D721Med (cell line): Measurements from ENCODE around the gene CABCOCO1.
"Not testable (repeated sequence)": the region's sequence is repeated elsewhere in the genome, so short reads cannot be mapped to it uniquely, and the experiment has no call there.

Experiments used
- DNase-seq: peaks from one replicate; pipeline ENCODE4 v3.0.0; 2011; ENCODE audit warnings: low spot score; ENCODE audit not compliant: insufficient read length
- FAIRE-seq: peaks from 2 replicates; lab custom pipeline; 2011; peaks lifted over from hg19 to GRCh38; lab: Jason Lieb, UNC
- TF ChIP-seq, protein P1 (sequence below): IDR thresholded peaks from 2 replicates; pipeline ENCODE4 v1.5.1; 2012; ENCODE audit warnings: mild to moderate bottlenecking, control low read depth; ENCODE audit not compliant: insufficient read depth; ENCODE audit errors: missing control alignments

Gene CABCOCO1

DNA sequence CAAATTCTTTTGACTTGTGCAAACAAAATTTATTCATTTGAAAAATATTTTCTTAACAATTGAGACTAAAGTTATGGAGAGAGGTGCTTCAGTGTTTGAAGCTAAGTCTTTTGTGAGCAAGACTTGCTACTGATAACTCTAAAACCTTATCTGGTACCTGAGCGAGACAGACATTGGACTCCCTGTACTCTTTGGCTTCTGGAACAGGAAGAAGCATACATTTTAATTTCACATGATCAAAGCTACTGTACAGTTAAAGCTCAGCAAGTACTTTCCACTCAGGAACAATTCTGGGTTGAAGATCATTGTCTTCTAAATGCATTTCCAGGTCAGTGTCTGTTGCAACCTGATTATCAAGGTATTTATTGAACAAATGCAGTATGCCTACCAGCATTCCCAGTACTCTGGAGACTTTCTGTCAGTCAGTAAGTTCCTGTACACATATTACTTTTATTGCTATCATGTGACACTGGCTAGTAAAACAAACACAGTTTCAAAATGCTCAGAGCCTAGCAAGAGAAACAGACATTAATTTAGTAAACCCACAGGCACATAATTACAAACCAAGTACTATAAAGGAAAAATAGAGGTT lies 42.4 kb downstream of the CABCOCO1 start:
- TF ChIP-seq, protein P1, sequence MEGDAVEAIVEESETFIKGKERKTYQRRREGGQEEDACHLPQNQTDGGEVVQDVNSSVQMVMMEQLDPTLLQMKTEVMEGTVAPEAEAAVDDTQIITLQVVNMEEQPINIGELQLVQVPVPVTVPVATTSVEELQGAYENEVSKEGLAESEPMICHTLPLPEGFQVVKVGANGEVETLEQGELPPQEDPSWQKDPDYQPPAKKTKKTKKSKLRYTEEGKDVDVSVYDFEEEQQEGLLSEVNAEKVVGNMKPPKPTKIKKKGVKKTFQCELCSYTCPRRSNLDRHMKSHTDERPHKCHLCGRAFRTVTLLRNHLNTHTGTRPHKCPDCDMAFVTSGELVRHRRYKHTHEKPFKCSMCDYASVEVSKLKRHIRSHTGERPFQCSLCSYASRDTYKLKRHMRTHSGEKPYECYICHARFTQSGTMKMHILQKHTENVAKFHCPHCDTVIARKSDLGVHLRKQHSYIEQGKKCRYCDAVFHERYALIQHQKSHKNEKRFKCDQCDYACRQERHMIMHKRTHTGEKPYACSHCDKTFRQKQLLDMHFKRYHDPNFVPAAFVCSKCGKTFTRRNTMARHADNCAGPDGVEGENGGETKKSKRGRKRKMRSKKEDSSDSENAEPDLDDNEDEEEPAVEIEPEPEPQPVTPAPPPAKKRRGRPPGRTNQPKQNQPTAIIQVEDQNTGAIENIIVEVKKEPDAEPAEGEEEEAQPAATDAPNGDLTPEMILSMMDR, result no peak
- DNase-seq (no peak), FAIRE-seq (no peak)

DNA sequence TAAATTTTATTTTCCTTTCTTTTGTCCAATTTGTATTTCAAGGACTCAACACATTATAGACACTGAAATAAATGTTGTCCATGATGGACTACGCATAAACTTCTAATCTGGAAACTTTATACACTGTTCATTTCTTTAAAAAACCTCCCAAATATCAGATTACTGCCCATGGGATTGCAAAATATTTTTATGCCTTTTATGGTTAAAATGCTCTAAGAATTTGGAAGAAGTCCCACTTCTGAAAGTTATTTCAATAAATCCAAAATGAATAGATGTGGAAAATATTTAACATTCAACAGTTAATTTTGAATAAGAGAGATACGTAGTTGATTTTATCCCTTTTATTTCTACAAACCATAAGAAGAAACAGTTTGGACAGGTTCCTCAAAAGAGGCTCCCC lies 46.1 kb downstream of the CABCOCO1 start:
- DNase-seq, result no peak
- FAIRE-seq, result no peak
- TF ChIP-seq, protein P1, result no peak

DNA sequence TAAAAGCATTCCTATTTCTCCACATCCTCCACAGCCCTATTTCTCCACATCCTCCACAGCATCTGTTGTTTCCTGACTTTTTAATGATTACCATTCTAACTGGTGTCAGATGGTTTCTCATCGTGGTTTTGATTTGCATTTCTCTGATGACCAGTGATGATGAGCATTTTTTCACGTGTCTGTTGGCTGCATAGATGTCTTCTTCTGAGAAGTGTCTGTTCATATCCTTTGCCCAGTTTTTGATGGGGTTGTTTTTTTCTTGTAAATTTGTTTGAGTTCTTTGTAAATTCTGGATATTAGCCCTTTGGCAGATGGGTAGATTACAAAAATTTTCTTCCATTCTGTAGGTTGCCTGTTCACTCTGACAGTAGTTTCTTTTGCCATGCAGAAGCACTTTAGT lies 49.4 kb downstream of the CABCOCO1 start:
- DNase-seq, FAIRE-seq: not testable (repeated sequence)

GRCh38 chr10:61719475-61719874 lies 56.7 kb downstream of the CABCOCO1 start:
- DNase-seq, FAIRE-seq: not testable (repeated sequence)

- DNase-seq (no peak), FAIRE-seq (no peak)
- TF ChIP-seq, protein P1, result no peak
Observed at GRCh38 chr10:61719906-61720305, 57.2 kb downstream of the CABCOCO1 start.

DNA sequence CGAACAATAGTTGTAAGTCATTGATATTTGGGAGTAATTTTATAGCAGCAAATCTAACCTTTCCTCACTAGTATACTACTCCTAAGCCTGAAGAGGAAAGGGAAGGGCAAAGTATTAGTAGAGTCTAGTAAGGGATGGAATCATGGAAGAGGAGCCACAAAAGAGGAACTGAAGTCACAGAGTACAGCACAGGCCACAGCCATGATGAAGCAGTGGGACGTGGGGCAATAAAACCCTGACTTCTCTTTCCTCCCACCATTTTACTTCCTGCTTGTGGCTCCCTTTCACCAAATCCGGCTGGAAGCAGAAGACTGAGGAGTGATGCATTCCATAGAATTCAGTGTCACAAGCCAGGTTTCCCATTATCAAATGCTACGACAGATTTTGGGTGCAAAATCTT lies 58.7 kb downstream of the CABCOCO1 start:
- DNase-seq (no peak), FAIRE-seq (no peak)
- TF ChIP-seq, protein P1, result no peak

- not testable (repeated sequence) for DNase-seq, FAIRE-seq
Observed at GRCh38 chr10:61725221-61725620, 62.5 kb downstream of the CABCOCO1 start.

GRCh38 chr10:61729596-61729995 lies 66.9 kb downstream of the CABCOCO1 start:
- DNase-seq (no peak), FAIRE-seq (no peak)
- TF ChIP-seq, protein P1, result no peak

DNA sequence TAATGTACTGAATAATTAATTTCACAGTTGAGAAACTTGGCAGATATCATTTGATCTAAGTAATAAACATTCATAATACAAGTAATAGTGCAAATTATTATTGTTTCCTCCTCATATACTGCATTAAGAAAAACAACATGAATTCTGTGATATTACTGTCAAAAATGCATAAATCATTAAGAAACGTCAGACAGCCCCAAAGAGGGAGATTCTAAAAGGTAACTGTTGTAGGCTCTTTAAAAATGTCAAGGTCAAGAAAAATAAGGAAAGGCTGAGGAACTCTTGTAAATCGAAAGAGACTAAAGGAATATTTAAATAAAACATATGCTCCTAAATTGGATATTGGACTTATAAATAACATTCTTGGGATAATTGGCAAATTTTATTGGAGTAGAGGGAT lies 67.9 kb downstream of the CABCOCO1 start:
- FAIRE-seq (no peak), DNase-seq (no peak)
- TF ChIP-seq, protein P1, result no peak
